Ovary (tissue), 9 donors: ENCODE results near the gene ITIH1. TPM values are rescaled to one million over a fixed set of nuclear protein-coding genes. Genes with fewer than 3 reads are reported as not detected.

Source experiments
- DNase-seq, 5 donors: peaks; one replicate each; pipeline ENCODE4 v3.0.0-alpha.2; 2019 to 2020
- H3K27ac ChIP-seq, 2 donors: fragments of 200-600 bp; one replicate each; pipeline versions ENCODE4 v1.5.1 to v1.8.0; 2019 to 2022
- H3K27me3 ChIP-seq: fragments of 200-600 bp; one replicate; pipeline ENCODE4 v1.8.0; 2022
- H3K36me3 ChIP-seq: fragments of 200-600 bp; sonication (generic); one replicate; pipeline ENCODE4 v1.5.1; 2019
- H3K4me1 ChIP-seq: one replicate; pipeline ENCODE4 v1.8.1; 2013; ENCODE audit warnings: mild to moderate bottlenecking, moderate library complexity; ENCODE audit not compliant: insufficient read depth
- H3K4me3 ChIP-seq: fragments of 200-600 bp; sonication (generic); one replicate; pipeline ENCODE4 v1.5.1; 2017
- H3K9me3 ChIP-seq, 2 donors: fragments of 200-600 bp in 1 of 2; sonication (generic) in 1 of 2; one replicate each; pipeline versions ENCODE4 v1.5.1 to v1.8.1; 2013 to 2019; ENCODE audit warnings: mild to moderate bottlenecking in 1 of 2, moderate library complexity in 1 of 2
- CTCF ChIP-seq, 3 donors: fragments of 450-650 bp in 2 of 3; fragments of 200-600 bp in 1 of 3; IDR thresholded peaks; one replicate each; pipeline versions ENCODE4 v1.5.1 to v1.8.0; 2016 to 2022; ENCODE audit warnings: antibody characterized with exemption in 3 of 3, mild to moderate bottlenecking in 1 of 3
- EP300 ChIP-seq: sonication (generic); formaldehyde crosslinking; IDR thresholded peaks from one replicate; pipeline ENCODE4 v1.6.1; 2017; ENCODE audit warnings: antibody characterized with exemption
- POLR2A ChIP-seq: fragments of 450-650 bp; IDR thresholded peaks from one replicate; pipeline ENCODE4 v1.6.1; 2017; ENCODE audit warnings: antibody characterized with exemption, mild to moderate bottlenecking, moderate library complexity
- WGBS, 3 donors: extraction: QIAGEN DNeasy Blood & Tissue Kit in 1 of 3; methylation state at CpG; one replicate each; pipeline versions ENCODE4 v1.1.5 to v1.1.7; 2013 to 2017; 5-methylcytosine and 5-hydroxymethylcytosine counted together
- intact Hi-C, 4 donors: fragments of 100-400 bp; cut with DNase I; formaldehyde crosslinking; loops; one replicate each; pipeline versions ENCODE4 v1.11.0 to v1.15.1; 2022 to 2023
- polyA plus RNA-seq, 2 donors: library from polyadenylated mRNA; stranded (reverse); fragments of 200-250 nt in 1 of 2; fragments of 350-450 nt in 1 of 2; fragmentation: Illumina TruSeq in 1 of 2; extraction: RNeasy Lipid Tissue Mini Kit (QIAGEN cat#74804) in 1 of 2; gene quantifications; one replicate each; pipeline ENCODE4 v1.2.3, GENCODE V29; 2013 to 2014
- total RNA-seq, 7 donors: library from RNA; depleted of rRNA in 2 of 7; stranded (reverse); fragments of >200 nt in 2 of 7; fragmentation: NEBNext Ultra II Directional in 3 of 7; extraction: Animal tissue kit (Norgen Biotek cat#: 25700) in 3 of 7; gene quantifications; one replicate each; pipeline versions ENCODE4 v1.1.0 to v1.2.4, GENCODE V29; 2016 to 2023
- donor health status: DM: no; HTN: no; CAD: no; lungs with moderate emphysema.
- donor health status: DM: no; HTN: no; CAD: no.
- donor health status: Bipolar disorder and iron deficiency.
- donor health status: DM: yes; HTN: yes; CAD: no.
- donor health status: DM: no; HTN: no; CAD: no.
- donor health status: DM: yes; HTN: yes; CAD: no.

Gene ITIH1
- total and polyA plus RNA-seq, 9 donors, result 0.42 to 0.79 (median 0.49) TPM; not detected in 5

GRCh38 chr3:52805270-52806039, 28.1 kb downstream of the ITIH1 start:
- whole genome bisulfite sequencing, 3 donors, result 74 to 78% (median 74%) methylated on average over 19 of the region's 19 CpGs
- Histone ChIP-seq H3K36me3 (no peaks in the 10 kb centered on the region), H3K4me1 (no peaks in the 10 kb centered on the region), H3K9me3 (no peaks in the 10 kb centered on the region), H3K27ac (no peak overlapping the region), H3K27me3 (no peaks in the 10 kb centered on the region), H3K4me3 (no peak overlapping the region)
- DNase-seq, result no peak
- no peak for TF ChIP-seq EP300
- no peak for TF ChIP-seq CTCF (IDR thresholded peaks at IDR 0.05)
- no peak for TF ChIP-seq POLR2A
- intact Hi-C loops, result no loop called here

- WGBS, 3 donors, result 74 to 92% (median 81%) methylated on average over 2 of the region's 2 CpGs
- H3K27ac ChIP-seq, result no peak overlapping the region
- TF ChIP-seq POLR2A (no peak), CTCF (IDR thresholded peaks at IDR 0.05) (no peak), EP300 (no peak)
- H3K27me3 ChIP-seq, result no peaks in the 10 kb centered on the region
- intact Hi-C loops, result no loop called here
- DNase-seq, result no peak
- no peaks in the 10 kb centered on the region for H3K9me3 ChIP-seq
- no peaks in the 10 kb centered on the region for H3K36me3 ChIP-seq
- no peak overlapping the region for H3K4me3 ChIP-seq
- no peaks in the 10 kb centered on the region for H3K4me1 ChIP-seq
These were observed 31.8 kb downstream of the ITIH1 start for GRCh38 chr3:52809149-52809548.

- no peak for TF ChIP-seq CTCF (IDR thresholded peaks at IDR 0.05)
- no peak for TF ChIP-seq EP300
- no peak for TF ChIP-seq POLR2A
- Histone ChIP-seq H3K4me1 (no peaks in the 10 kb centered on the region), H3K27me3 (no peaks in the 10 kb centered on the region), H3K9me3 (no peaks in the 10 kb centered on the region), H3K36me3 (no peaks in the 10 kb centered on the region), H3K4me3 (no peak overlapping the region), H3K27ac (no peak overlapping the region)
- WGBS, 3 donors, result 58 to 60% (median 59%) methylated on average over 7 of the region's 7 CpGs
- DNase-seq, result no peak
- intact Hi-C loops, result no loop called here
These were observed 32.4 kb downstream of the ITIH1 start for GRCh38 chr3:52809662-52810377.

- Histone ChIP-seq H3K27ac (no peak overlapping the region), H3K4me1 (no peaks in the 10 kb centered on the region), H3K9me3 (no peaks in the 10 kb centered on the region), H3K4me3 (no peak overlapping the region), H3K36me3 (no peaks in the 10 kb centered on the region), H3K27me3 (no peaks in the 10 kb centered on the region)
- no peak for TF ChIP-seq POLR2A
- no peak for TF ChIP-seq CTCF (IDR thresholded peaks at IDR 0.05)
- TF ChIP-seq EP300, result no peak
- WGBS, 3 donors, result 86 to 91% (median 87%) methylated on average over 10 to 11 of the region's 11 CpGs
- intact Hi-C loops, result no loop called here
- no peak for DNase-seq
These were observed 33.5 kb downstream of the ITIH1 start for GRCh38 chr3:52810923-52811322.
